Measurements from ENCODE around the gene MEMO1. TPM values are rescaled to one million over a fixed set of nuclear protein-coding genes. Genes with fewer than 3 reads are reported as not detected.
"Not testable (repeated sequence)": the region's sequence is repeated elsewhere in the genome, so short reads cannot be mapped to it uniquely, and the experiment has no call there.

MEMO1 gene
- total RNA-seq, 2 experiments from 2014 or later: 39.6 to 39.8 TPM

DNA sequence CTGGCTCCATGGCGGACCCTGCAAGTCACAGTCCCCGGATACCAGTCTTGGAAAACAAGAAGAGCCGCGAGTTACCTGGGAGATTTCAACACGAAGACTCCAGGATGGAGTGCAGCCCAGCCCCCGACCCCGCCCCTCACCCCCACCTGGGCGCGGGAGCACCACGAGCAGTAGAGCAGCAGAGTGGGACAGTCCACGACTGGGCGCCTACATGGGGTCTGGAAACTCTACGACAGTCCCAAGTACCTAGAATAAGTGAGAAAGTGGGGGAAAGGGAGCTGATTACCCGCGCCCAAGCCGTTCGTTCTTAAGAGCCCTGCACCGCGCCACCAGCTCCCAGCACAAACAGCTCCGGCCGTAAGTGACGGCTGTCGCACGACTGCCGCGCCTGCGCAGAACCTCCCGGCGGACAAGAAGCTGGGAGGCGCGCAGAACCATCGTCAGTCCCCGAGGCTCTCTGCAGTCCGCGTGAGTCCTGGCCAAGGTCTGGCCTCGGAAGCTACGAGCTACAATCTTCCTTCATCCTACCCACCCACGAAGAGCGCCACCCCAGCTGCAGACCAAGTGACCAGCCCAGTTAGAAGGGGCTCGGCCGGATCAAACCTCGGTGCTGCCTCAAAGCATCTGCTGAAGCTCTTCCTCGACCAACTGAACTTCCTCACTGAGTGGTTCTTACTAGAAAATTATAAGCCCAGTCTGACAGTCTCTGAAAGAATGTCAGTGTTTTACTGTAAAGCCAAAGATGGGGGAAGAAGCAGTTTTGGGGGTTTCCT lies 28.8 kb upstream of the MEMO1 start, which contains the start of gene DPY30:
TSS of gene DPY30 (minus strand) at position 359 of the 773 bp plus-strand sequence. CDS start at position 10, 349 bp downstream.
- TF ChIP-seq, protein P1, sequence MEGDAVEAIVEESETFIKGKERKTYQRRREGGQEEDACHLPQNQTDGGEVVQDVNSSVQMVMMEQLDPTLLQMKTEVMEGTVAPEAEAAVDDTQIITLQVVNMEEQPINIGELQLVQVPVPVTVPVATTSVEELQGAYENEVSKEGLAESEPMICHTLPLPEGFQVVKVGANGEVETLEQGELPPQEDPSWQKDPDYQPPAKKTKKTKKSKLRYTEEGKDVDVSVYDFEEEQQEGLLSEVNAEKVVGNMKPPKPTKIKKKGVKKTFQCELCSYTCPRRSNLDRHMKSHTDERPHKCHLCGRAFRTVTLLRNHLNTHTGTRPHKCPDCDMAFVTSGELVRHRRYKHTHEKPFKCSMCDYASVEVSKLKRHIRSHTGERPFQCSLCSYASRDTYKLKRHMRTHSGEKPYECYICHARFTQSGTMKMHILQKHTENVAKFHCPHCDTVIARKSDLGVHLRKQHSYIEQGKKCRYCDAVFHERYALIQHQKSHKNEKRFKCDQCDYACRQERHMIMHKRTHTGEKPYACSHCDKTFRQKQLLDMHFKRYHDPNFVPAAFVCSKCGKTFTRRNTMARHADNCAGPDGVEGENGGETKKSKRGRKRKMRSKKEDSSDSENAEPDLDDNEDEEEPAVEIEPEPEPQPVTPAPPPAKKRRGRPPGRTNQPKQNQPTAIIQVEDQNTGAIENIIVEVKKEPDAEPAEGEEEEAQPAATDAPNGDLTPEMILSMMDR (IDR thresholded peaks at IDR 0.05): no peak
- H3K4me3 ChIP-seq (ENCODE audit: low read length): peak within 1 kb of the TSS; percentile 83
- no peaks in the 10 kb centered on the region for H3K9me3 ChIP-seq (ENCODE audit: control insufficient read depth in 1 of 2, insufficient read depth in 1 of 2, low read length in 2 of 2)
- no peaks in the 10 kb centered on the region for H3K9me3 Mint-ChIP-seq
- no peaks in the 10 kb centered on the region for H3K27me3 Mint-ChIP-seq
- peak; percentile 95 for ATAC-seq (ENCODE audit: poor library complexity)
- ChIA-PET CTCF (interaction anchor here (0.6 to 2.5 kb wide), 4 partner anchors 12 to 28 kb away, joined by 3 to 24 read pairs (median 4); partner anchors contain the start of genes MEMO1 and SPAST), POLR2A (interaction anchor here (0.6 to 2.4 kb wide), 18 partner anchors 9 to 228 kb away, joined by 3 to 65 read pairs (median 4); partner anchors contain the start of genes MEMO1, SLC30A6 and SPAST)
- peaks cover 16% of the 10 kb centered on the region for H3K36me3 Mint-ChIP-seq (ENCODE audit: low read depth)
- peak within 1 kb of the TSS; percentile 86 for H3K4me3 Mint-ChIP-seq
- peaks cover 24% of the 10 kb centered on the region for H3K4me1 Mint-ChIP-seq (ENCODE audit: low read depth)
- H3K27me3 ChIP-seq (ENCODE audit: control insufficient read depth in 1 of 2, insufficient read depth in 2 of 2, low read length in 2 of 2): no peaks in the 10 kb centered on the region
- H3K4me1 ChIP-seq (ENCODE audit: insufficient read depth, low read length): peaks cover 16% of the 10 kb centered on the region
- H3K27ac ChIP-seq (ENCODE audit: low read depth in 1 of 2, low read length in 2 of 2): peak within 1 kb of the TSS; percentile 55 to 79
- H3K27ac Mint-ChIP-seq: peak within 1 kb of the TSS; percentile 90
- peaks cover 11% of the 10 kb centered on the region for H3K36me3 ChIP-seq (ENCODE audit: insufficient read depth, low read length)
- DNase-seq: peak; percentile 82 to 96 (median 88)
- intact Hi-C loops (cut with DNase I, micrococcal nuclease): loop anchor here (1.0 to 2.0 kb wide), 3 partner anchors 21 to 27 kb away; partner anchors contain the start of gene SPAST (in 1 of the 2)

DNA sequence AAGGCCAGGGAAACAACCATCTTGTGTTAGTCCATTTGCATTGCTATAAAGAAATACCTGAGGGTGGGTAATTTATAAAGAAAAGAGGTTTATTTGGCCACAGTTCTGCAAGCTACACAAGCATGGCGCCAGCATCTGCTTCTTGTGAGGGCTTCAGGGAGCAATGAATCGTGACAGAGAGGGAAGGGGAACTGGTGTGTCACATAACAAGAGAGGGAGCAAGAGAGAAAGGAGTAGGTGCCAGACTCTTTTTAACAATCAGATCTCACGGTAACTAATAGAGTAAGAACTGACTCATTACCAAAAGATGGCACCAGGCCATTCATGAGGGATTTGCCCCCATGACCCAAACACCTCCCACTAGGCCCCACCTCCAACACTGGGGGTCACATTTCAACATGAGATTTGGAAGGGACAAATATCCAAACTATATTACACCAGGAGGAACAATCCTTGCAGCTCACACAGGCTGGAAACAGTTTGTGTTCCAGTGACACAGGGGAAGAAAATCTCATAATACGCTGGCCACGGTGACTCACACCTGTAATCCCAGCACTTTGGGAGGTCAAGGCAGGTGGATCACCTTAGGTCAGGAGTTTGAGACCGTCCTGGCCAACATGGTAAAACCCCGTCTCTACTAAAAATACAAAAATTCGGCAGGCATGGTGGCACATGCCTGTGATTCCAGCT lies 23.5 kb upstream of the MEMO1 start:
- Histone ChIP-seq H3K36me3 (ENCODE audit: insufficient read depth, low read length) (peaks cover 21% of the 10 kb centered on the region), H3K4me1 (ENCODE audit: insufficient read depth, low read length) (peaks cover 20% of the 10 kb centered on the region)
- H3K27ac ChIP-seq (ENCODE audit: low read depth in 1 of 2, low read length in 2 of 2); ATAC-seq (ENCODE audit: poor library complexity); H3K27me3 Mint-ChIP-seq; H3K4me3 ChIP-seq (ENCODE audit: low read length); H3K27me3 ChIP-seq (ENCODE audit: control insufficient read depth in 1 of 2, insufficient read depth in 2 of 2, low read length in 2 of 2); H3K9me3 Mint-ChIP-seq; H3K9me3 ChIP-seq (ENCODE audit: control insufficient read depth in 1 of 2, insufficient read depth in 1 of 2, low read length in 2 of 2); POLR2A ChIA-PET; DNase-seq; intact Hi-C loops (cut with DNase I, micrococcal nuclease); CTCF ChIA-PET: not testable (repeated sequence)
- peak overlapping the region; percentile 47 for H3K27ac Mint-ChIP-seq
- H3K36me3 Mint-ChIP-seq (ENCODE audit: low read depth): peaks cover 39% of the 10 kb centered on the region
- peak overlapping the region; percentile 21 for H3K4me3 Mint-ChIP-seq
- peaks cover 37% of the 10 kb centered on the region for H3K4me1 Mint-ChIP-seq (ENCODE audit: low read depth)

DNA sequence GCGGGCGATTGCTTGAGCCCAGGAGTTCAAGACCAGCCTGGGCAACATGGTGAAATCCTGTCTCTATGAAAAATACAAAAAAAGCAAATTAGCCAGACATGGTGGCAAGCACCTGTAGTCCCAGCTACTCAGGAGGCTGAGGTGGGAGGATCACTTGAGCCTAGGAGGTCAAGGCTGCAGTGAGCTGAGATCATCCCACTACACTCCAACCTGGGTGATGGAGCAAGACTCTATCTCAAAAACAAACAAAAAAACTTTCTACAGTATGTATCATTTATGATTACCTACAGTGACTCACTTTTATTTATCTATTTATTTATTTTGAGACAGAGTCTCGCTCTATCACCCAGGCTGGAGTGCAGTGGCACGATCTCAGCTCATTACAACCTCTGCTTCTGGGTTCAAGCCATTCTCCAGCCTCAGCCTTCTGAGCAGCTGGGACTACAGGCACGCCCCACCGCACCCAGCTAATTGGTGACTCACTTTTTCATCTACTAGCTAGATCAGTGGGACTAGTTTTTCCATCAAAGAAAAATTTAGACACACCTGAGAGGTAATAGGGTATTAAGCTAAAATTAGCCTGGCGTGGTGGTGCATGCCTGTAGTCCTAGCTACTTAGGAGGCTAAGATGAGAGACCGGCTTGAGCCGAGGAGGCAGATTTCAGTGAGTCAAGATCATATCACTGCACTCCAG lies 8.1 kb upstream of the MEMO1 start:
- H3K4me3 Mint-ChIP-seq; POLR2A ChIA-PET; CTCF ChIA-PET; H3K9me3 Mint-ChIP-seq; H3K9me3 ChIP-seq (ENCODE audit: control insufficient read depth in 1 of 2, insufficient read depth in 1 of 2, low read length in 2 of 2); DNase-seq; H3K4me1 Mint-ChIP-seq (ENCODE audit: low read depth); H3K27me3 Mint-ChIP-seq; intact Hi-C loops (cut with DNase I, micrococcal nuclease); H3K27me3 ChIP-seq (ENCODE audit: control insufficient read depth in 1 of 2, insufficient read depth in 2 of 2, low read length in 2 of 2); H3K4me3 ChIP-seq (ENCODE audit: low read length); H3K4me1 ChIP-seq (ENCODE audit: insufficient read depth, low read length); ATAC-seq (ENCODE audit: poor library complexity); H3K27ac ChIP-seq (ENCODE audit: low read depth in 1 of 2, low read length in 2 of 2); H3K27ac Mint-ChIP-seq: not testable (repeated sequence)
- peaks cover 19% of the 10 kb centered on the region for H3K36me3 ChIP-seq (ENCODE audit: insufficient read depth, low read length)
- peaks cover 51% of the 10 kb centered on the region for H3K36me3 Mint-ChIP-seq (ENCODE audit: low read depth)
